HG02884 (cell line): Measurements from ENCODE around the gene ZSCAN2.

ENCODE experiments used
- ATAC-seq: cut with Tn5 transposase; IDR thresholded peaks from one replicate; pipeline ENCODE4 v1.9.1; 2021; ENCODE audit warnings: mild to moderate bottlenecking, moderate library complexity; ENCODE audit not compliant: unreplicated experiment

The ZSCAN2 gene

GRCh38 chr15:84598250-84598649 lies 2.6 kb upstream of the ZSCAN2 start:
- ATAC-seq = no peak

GRCh38 chr15:84598993-84599392 lies 1.8 kb upstream of the ZSCAN2 start:
- no peak for ATAC-seq

GRCh38 chr15:84599906-84600305 lies 903 bp upstream of the ZSCAN2 start:
- ATAC-seq = no peak

GRCh38 chr15:84600331-84600686 lies 500 bp upstream of the ZSCAN2 start:
- ATAC-seq = no peak

GRCh38 chr15:84601555-84601838 lies 688 bp downstream of the ZSCAN2 start:
- ATAC-seq = no peak

- no peak for ATAC-seq
Observed at GRCh38 chr15:84603630-84604379, 3.0 kb downstream of the ZSCAN2 start.

- no peak for ATAC-seq
Observed at GRCh38 chr15:84604826-84605553, 4.2 kb downstream of the ZSCAN2 start.

- no peak for ATAC-seq
Observed at GRCh38 chr15:84605554-84605882, 4.7 kb downstream of the ZSCAN2 start.

- no peak for ATAC-seq
Observed at GRCh38 chr15:84606653-84607120, 5.9 kb downstream of the ZSCAN2 start.

- ATAC-seq = no peak
Observed at GRCh38 chr15:84608707-84609284, 8.0 kb downstream of the ZSCAN2 start.

GRCh38 chr15:84609818-84610525 lies 9.2 kb downstream of the ZSCAN2 start:
- no peak for ATAC-seq

GRCh38 chr15:84611631-84612030 lies 10.8 kb downstream of the ZSCAN2 start:
- no peak for ATAC-seq

GRCh38 chr15:84616235-84616634 lies 15.4 kb downstream of the ZSCAN2 start:
- ATAC-seq = no peak

GRCh38 chr15:84620626-84621025 lies 19.8 kb downstream of the ZSCAN2 start:
- no peak for ATAC-seq

GRCh38 chr15:84621358-84621979 lies 20.7 kb downstream of the ZSCAN2 start:
- no peak for ATAC-seq

GRCh38 chr15:84624359-84624758 lies 23.6 kb downstream of the ZSCAN2 start:
- ATAC-seq = no peak

GRCh38 chr15:84625123-84625522 lies 24.3 kb downstream of the ZSCAN2 start:
- no peak for ATAC-seq

GRCh38 chr15:84629033-84629432 lies 28.2 kb downstream of the ZSCAN2 start:
- ATAC-seq = no peak

- ATAC-seq = no peak
Observed at GRCh38 chr15:84631706-84632272, 31.0 kb downstream of the ZSCAN2 start.

- ATAC-seq = peak; percentile 39
Observed at GRCh38 chr15:84633311-84634227, 32.8 kb downstream of the ZSCAN2 start.
